ENCODE results near the gene PACS2.

PACS2 gene

DNA sequence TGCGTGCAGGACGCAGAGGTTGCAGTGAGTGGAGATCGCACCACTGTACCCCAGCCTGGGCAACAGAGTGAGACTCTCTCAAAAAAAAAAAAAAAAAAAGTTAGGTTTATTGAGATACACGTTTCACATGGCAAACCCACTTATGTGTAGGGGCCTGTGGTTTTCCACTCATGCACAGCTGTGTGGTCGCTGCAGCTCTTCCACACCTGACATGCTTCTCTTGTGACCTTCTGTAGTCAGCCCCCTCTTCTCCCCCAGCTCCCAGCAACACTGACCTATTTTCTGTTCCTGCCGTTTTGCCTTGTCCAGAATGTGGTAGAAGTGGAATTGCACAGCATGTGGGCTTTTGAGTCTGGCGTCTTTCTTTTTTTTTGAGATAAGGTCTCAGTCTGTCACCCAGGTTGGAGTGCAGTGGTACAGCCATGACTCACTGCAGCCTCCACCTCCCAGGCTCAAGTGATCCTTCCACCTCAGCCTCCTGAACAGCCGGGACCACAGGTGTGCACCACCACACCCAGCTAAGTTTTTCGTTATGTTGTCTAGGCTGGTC, 113.5 kb downstream of the PACS2 start:
- Mint-ChIP-seq H3K4me1 (ENCODE audit: low read depth in 2 of 2) (peaks cover 13 to 14% of the 10 kb centered on the region in 2 donors), H3K9me3 (no peaks in the 10 kb centered on the region), H3K27ac (peak overlapping the region in 1 of 2 donors; percentile 49), H3K27me3 (no peaks in the 10 kb centered on the region), H3K36me3 (ENCODE audit: insufficient read depth) (peaks cover 5% of the 10 kb centered on the region), H3K4me3 (no peak overlapping the region)
- peak; percentile 19 for ATAC-seq (replicated peaks)
- DNase-seq: no peak

- no peak overlapping the region for H3K27ac Mint-ChIP-seq
- no peak for ATAC-seq (replicated peaks)
Measured at GRCh38 chr14:105430042-105430441, 115.5 kb downstream of the PACS2 start.

GRCh38 chr14:105430565-105430964, 116.0 kb downstream of the PACS2 start:
- peaks cover 5% of the 10 kb centered on the region for H3K36me3 Mint-ChIP-seq (ENCODE audit: insufficient read depth)
- H3K4me3 Mint-ChIP-seq: no peak overlapping the region
- peaks cover 12 to 17% of the 10 kb centered on the region in 2 donors for H3K4me1 Mint-ChIP-seq (ENCODE audit: low read depth in 2 of 2)
- no peaks in the 10 kb centered on the region for H3K27me3 Mint-ChIP-seq
- DNase-seq: no peak
- no peaks in the 10 kb centered on the region for H3K9me3 Mint-ChIP-seq
- ATAC-seq (replicated peaks): no peak
- no peak overlapping the region for H3K27ac Mint-ChIP-seq

More at GRCh38 chr14:105430042-105430441, 115.5 kb downstream of the PACS2 start:
- H3K36me3 Mint-ChIP-seq (ENCODE audit: insufficient read depth): peaks cover 5% of the 10 kb centered on the region
- DNase-seq: no peak
- no peak overlapping the region for H3K4me3 Mint-ChIP-seq
- no peaks in the 10 kb centered on the region for H3K27me3 Mint-ChIP-seq
- H3K9me3 Mint-ChIP-seq: no peaks in the 10 kb centered on the region
- peaks cover 12 to 14% of the 10 kb centered on the region in 2 donors for H3K4me1 Mint-ChIP-seq (ENCODE audit: low read depth in 2 of 2)

- no peaks in the 10 kb centered on the region for H3K9me3 Mint-ChIP-seq
- ATAC-seq (replicated peaks) (no peak), DNase-seq (no peak)
- no peak overlapping the region for H3K27ac Mint-ChIP-seq
- H3K4me3 Mint-ChIP-seq: no peak overlapping the region
- H3K27me3 Mint-ChIP-seq: no peaks in the 10 kb centered on the region
- peaks cover 11 to 24% of the 10 kb centered on the region in 2 donors for H3K4me1 Mint-ChIP-seq (ENCODE audit: low read depth in 2 of 2)
- H3K36me3 Mint-ChIP-seq (ENCODE audit: insufficient read depth): peaks cover 5% of the 10 kb centered on the region
Measured at GRCh38 chr14:105431256-105431655, 116.7 kb downstream of the PACS2 start.

- Mint-ChIP-seq H3K9me3 (no peaks in the 10 kb centered on the region), H3K27ac (no peak overlapping the region), H3K27me3 (no peaks in the 10 kb centered on the region), H3K4me1 (ENCODE audit: low read depth in 2 of 2) (peaks cover 7 to 16% of the 10 kb centered on the region in 2 donors), H3K36me3 (ENCODE audit: insufficient read depth) (peaks cover 5% of the 10 kb centered on the region), H3K4me3 (no peak overlapping the region)
- ATAC-seq (replicated peaks) (no peak), DNase-seq (no peak)
Measured at GRCh38 chr14:105432657-105433056, 118.1 kb downstream of the PACS2 start.

DNA sequence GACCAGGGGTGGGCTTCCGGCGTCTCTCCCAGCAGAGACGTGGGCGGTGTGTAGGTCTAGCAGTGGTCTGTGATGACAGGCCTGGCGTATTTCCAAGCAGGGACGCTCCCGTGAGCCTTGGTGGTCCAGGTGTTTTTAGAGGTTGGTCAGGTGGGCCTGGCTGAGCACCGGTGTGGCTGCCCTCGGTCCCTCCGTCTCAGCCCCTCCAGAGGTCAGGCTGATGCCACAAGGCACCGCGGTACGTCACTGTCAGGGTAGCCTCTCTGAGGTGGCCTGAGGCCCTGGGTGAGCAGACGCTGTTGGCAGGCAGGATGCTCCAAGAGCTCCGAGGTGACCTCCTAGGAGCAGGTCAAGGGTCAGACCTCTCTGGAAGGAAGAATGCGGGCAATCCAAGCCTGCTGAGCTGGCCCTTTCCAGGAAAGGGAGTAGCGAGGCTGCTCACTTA, 118.6 kb downstream of the PACS2 start:
- no peaks in the 10 kb centered on the region for H3K9me3 Mint-ChIP-seq
- H3K36me3 Mint-ChIP-seq (ENCODE audit: insufficient read depth): peaks cover 5% of the 10 kb centered on the region
- H3K4me3 Mint-ChIP-seq: no peak overlapping the region
- no peak overlapping the region for H3K27ac Mint-ChIP-seq
- no peak for ATAC-seq (replicated peaks)
- peaks cover 7 to 16% of the 10 kb centered on the region in 2 donors for H3K4me1 Mint-ChIP-seq (ENCODE audit: low read depth in 2 of 2)
- no peaks in the 10 kb centered on the region for H3K27me3 Mint-ChIP-seq
- no peak for DNase-seq

- no peaks in the 10 kb centered on the region for H3K36me3 Mint-ChIP-seq (ENCODE audit: insufficient read depth)
- H3K4me3 Mint-ChIP-seq: no peak overlapping the region
Measured at GRCh38 chr14:105436402-105436801, 121.9 kb downstream of the PACS2 start.

GRCh38 chr14:105436891-105437722, 122.6 kb downstream of the PACS2 start:
- ATAC-seq (replicated peaks) (no peak), DNase-seq (no peak)
- Mint-ChIP-seq H3K36me3 (ENCODE audit: insufficient read depth) (no peaks in the 10 kb centered on the region), H3K27me3 (no peaks in the 10 kb centered on the region), H3K4me3 (no peak overlapping the region), H3K9me3 (no peaks in the 10 kb centered on the region), H3K27ac (no peak overlapping the region), H3K4me1 (ENCODE audit: low read depth in 2 of 2) (peaks cover 10 to 16% of the 10 kb centered on the region in 2 donors)

More at GRCh38 chr14:105436402-105436801, 121.9 kb downstream of the PACS2 start:
- H3K9me3 Mint-ChIP-seq: no peaks in the 10 kb centered on the region
- H3K27ac Mint-ChIP-seq: no peak overlapping the region
- no peaks in the 10 kb centered on the region for H3K27me3 Mint-ChIP-seq
- peaks cover 10 to 16% of the 10 kb centered on the region in 2 donors for H3K4me1 Mint-ChIP-seq (ENCODE audit: low read depth in 2 of 2)
- ATAC-seq (replicated peaks) (no peak), DNase-seq (no peak)

GRCh38 chr14:105437723-105438500, 123.4 kb downstream of the PACS2 start:
- ATAC-seq (replicated peaks) (no peak), DNase-seq (no peak)
- Mint-ChIP-seq H3K36me3 (ENCODE audit: insufficient read depth) (no peaks in the 10 kb centered on the region), H3K27ac (no peak overlapping the region), H3K4me3 (no peak overlapping the region), H3K4me1 (ENCODE audit: low read depth in 2 of 2) (peaks cover 10 to 16% of the 10 kb centered on the region in 2 donors), H3K9me3 (no peaks in the 10 kb centered on the region), H3K27me3 (no peaks in the 10 kb centered on the region)

- Mint-ChIP-seq H3K36me3 (ENCODE audit: insufficient read depth) (no peaks in the 10 kb centered on the region), H3K27me3 (no peaks in the 10 kb centered on the region), H3K9me3 (no peaks in the 10 kb centered on the region), H3K4me1 (ENCODE audit: low read depth in 2 of 2) (peaks cover 10 to 16% of the 10 kb centered on the region in 2 donors), H3K27ac (no peak overlapping the region), H3K4me3 (no peak overlapping the region)
- DNase-seq (no peak), ATAC-seq (replicated peaks) (no peak)
Measured at GRCh38 chr14:105439179-105439578, 124.6 kb downstream of the PACS2 start.

GRCh38 chr14:105439710-105440553, 125.4 kb downstream of the PACS2 start:
- no peak for ATAC-seq (replicated peaks)
- Mint-ChIP-seq H3K36me3 (ENCODE audit: insufficient read depth) (no peaks in the 10 kb centered on the region), H3K27ac (no peak overlapping the region), H3K4me1 (ENCODE audit: low read depth in 2 of 2) (peaks cover 10 to 12% of the 10 kb centered on the region in 2 donors), H3K4me3 (no peak overlapping the region), H3K27me3 (no peaks in the 10 kb centered on the region), H3K9me3 (no peaks in the 10 kb centered on the region)
- no peak for DNase-seq

DNA sequence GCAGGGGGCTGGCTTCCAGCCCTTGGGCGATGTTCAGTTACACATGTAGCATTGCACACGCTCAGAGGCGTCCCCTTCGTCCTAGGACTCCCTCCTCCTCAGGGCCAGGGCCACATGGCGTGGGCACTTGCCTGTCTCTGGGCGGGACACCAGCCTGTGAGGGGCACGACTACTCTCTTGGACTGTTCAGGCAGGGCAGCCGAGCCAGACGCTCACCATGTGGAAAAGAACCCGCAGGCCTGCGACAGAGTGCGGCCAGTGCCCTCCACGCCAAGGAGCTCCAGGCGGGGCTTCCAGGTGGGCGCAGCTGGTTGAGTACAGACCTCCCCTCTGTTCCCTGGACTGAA, 126.0 kb downstream of the PACS2 start:
- DNase-seq: no peak

DNA sequence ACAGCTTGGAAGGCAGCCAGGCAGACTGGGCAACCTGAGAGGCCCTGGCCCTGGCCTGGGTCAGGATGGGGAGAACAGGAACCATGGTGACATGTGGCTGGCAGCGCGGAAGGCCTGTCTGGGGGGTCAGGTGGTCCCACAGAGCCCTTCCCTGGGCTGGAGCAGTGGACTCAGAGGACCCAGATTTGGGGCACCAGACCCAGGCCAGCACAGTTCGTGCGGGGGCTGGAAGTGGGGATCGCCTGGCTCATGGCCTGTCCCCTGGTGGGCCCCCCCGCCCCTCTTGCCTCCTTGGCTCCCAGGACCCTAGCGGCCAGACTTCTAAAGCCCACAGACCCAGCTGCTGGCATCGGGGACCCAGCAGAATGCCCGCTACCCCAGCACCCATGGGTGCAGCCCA, 126.4 kb downstream of the PACS2 start:
- Mint-ChIP-seq H3K4me3 (no peak overlapping the region), H3K27ac (no peak overlapping the region), H3K36me3 (ENCODE audit: insufficient read depth) (peaks cover 3% of the 10 kb centered on the region), H3K27me3 (no peaks in the 10 kb centered on the region), H3K4me1 (ENCODE audit: low read depth in 2 of 2) (peaks cover 3 to 4% of the 10 kb centered on the region in 2 donors), H3K9me3 (no peaks in the 10 kb centered on the region)
- ATAC-seq (replicated peaks): no peak
- no peak for DNase-seq

More for the DNA sequence above, 126.0 kb downstream of the PACS2 start:
- Mint-ChIP-seq H3K4me1 (ENCODE audit: low read depth in 2 of 2) (peaks cover 7 to 8% of the 10 kb centered on the region in 2 donors), H3K4me3 (no peak overlapping the region), H3K27me3 (no peaks in the 10 kb centered on the region), H3K27ac (no peak overlapping the region), H3K36me3 (ENCODE audit: insufficient read depth) (no peaks in the 10 kb centered on the region), H3K9me3 (no peaks in the 10 kb centered on the region)
- no peak for ATAC-seq (replicated peaks)
